Embryonic facial prominence (tissue), 1 donor: Measurements from ENCODE around the gene WWOX.

Experiments used
- DNase-seq: peaks from one replicate; pipeline ENCODE4 v3.0.0-alpha.2; 2016; ENCODE audit errors: extremely low spot score

The WWOX gene

GRCh38 chr16:78225919-78226318 lies 126.5 kb downstream of the WWOX start:
- DNase-seq = no peak

GRCh38 chr16:78227855-78228254 lies 128.4 kb downstream of the WWOX start:
- no peak for DNase-seq

- DNase-seq = no peak
Measured at GRCh38 chr16:78228704-78229103, 129.2 kb downstream of the WWOX start.

- DNase-seq = no peak
Measured at GRCh38 chr16:78230832-78231231, 131.4 kb downstream of the WWOX start.

- DNase-seq = no peak
Measured at GRCh38 chr16:78235168-78235800, 135.8 kb downstream of the WWOX start.

GRCh38 chr16:78235876-78236275 lies 136.4 kb downstream of the WWOX start:
- no peak for DNase-seq

GRCh38 chr16:78237841-78238240 lies 138.4 kb downstream of the WWOX start:
- no peak for DNase-seq

GRCh38 chr16:78240459-78241222 lies 141.2 kb downstream of the WWOX start:
- DNase-seq = no peak

GRCh38 chr16:78242239-78242630 lies 142.8 kb downstream of the WWOX start:
- no peak for DNase-seq

GRCh38 chr16:78244131-78244895 lies 144.9 kb downstream of the WWOX start:
- DNase-seq = no peak

GRCh38 chr16:78246559-78246958 lies 147.1 kb downstream of the WWOX start:
- DNase-seq = no peak

- DNase-seq = no peak
Measured at GRCh38 chr16:78249056-78249455, 149.6 kb downstream of the WWOX start.

- DNase-seq = no peak
Measured at GRCh38 chr16:78249832-78250231, 150.4 kb downstream of the WWOX start.

GRCh38 chr16:78251115-78251514 lies 151.7 kb downstream of the WWOX start:
- no peak for DNase-seq

- no peak for DNase-seq
Measured at GRCh38 chr16:78252757-78253156, 153.3 kb downstream of the WWOX start.

- no peak for DNase-seq
Measured at GRCh38 chr16:78254841-78255240, 155.4 kb downstream of the WWOX start.

GRCh38 chr16:78256686-78257375 lies 157.4 kb downstream of the WWOX start:
- DNase-seq = no peak

GRCh38 chr16:78257376-78257728 lies 157.9 kb downstream of the WWOX start:
- no peak for DNase-seq

- no peak for DNase-seq
Measured at GRCh38 chr16:78258375-78259065, 159.1 kb downstream of the WWOX start.

GRCh38 chr16:78259873-78260272 lies 160.4 kb downstream of the WWOX start:
- DNase-seq = no peak

- no peak for DNase-seq
Measured at GRCh38 chr16:78264642-78265041, 165.2 kb downstream of the WWOX start.

GRCh38 chr16:78269256-78269655 lies 169.8 kb downstream of the WWOX start:
- no peak for DNase-seq
